HG02588 (cell line): ENCODE measurements around the gene PHYKPL.

Source experiments
- ATAC-seq: cut with Tn5 transposase; IDR thresholded peaks from one replicate; pipeline ENCODE4 v1.9.1; 2021; ENCODE audit warnings: mild to moderate bottlenecking, moderate library complexity; ENCODE audit not compliant: unreplicated experiment

The PHYKPL gene

GRCh38 chr5:178192787-178193186 is 39.8 kb downstream of the PHYKPL start:
- no peak for ATAC-seq

- no peak for ATAC-seq
Measured at GRCh38 chr5:178192244-178192643, 40.4 kb downstream of the PHYKPL start.

GRCh38 chr5:178191661-178192060 is 40.9 kb downstream of the PHYKPL start:
- ATAC-seq, result no peak

GRCh38 chr5:178189433-178189832 is 43.2 kb downstream of the PHYKPL start:
- no peak for ATAC-seq

- ATAC-seq, result no peak
Measured at GRCh38 chr5:178187014-178187413, 45.6 kb downstream of the PHYKPL start, which contains the start of gene GMCL2. GMCL2 (minus strand) TSS chr5:178187371; CDS start chr5:178187299, 72 bp downstream.

- ATAC-seq, result no peak
Measured at GRCh38 chr5:178186427-178186826, 46.2 kb downstream of the PHYKPL start.

- ATAC-seq, result no peak
Measured at GRCh38 chr5:178182158-178182876, 50.3 kb downstream of the PHYKPL start.

- no peak for ATAC-seq
Measured at GRCh38 chr5:178180141-178180863, 52.3 kb downstream of the PHYKPL start.

- ATAC-seq, result no peak
Measured at GRCh38 chr5:178177569-178177968, 55.0 kb downstream of the PHYKPL start.

GRCh38 chr5:178176791-178177190 is 55.8 kb downstream of the PHYKPL start:
- no peak for ATAC-seq

- no peak for ATAC-seq
Measured at GRCh38 chr5:178174456-178174855, 58.1 kb downstream of the PHYKPL start.

- ATAC-seq, result no peak
Measured at GRCh38 chr5:178170455-178170854, 62.1 kb downstream of the PHYKPL start.

- no peak for ATAC-seq
Measured at GRCh38 chr5:178165581-178165980, 67.0 kb downstream of the PHYKPL start.

- no peak for ATAC-seq
Measured at GRCh38 chr5:178163772-178164735, 68.5 kb downstream of the PHYKPL start.

GRCh38 chr5:178162481-178162880 is 70.1 kb downstream of the PHYKPL start:
- ATAC-seq, result no peak

GRCh38 chr5:178160176-178160575 is 72.4 kb downstream of the PHYKPL start:
- ATAC-seq, result no peak
